ENCODE data around the gene GPR52.

The GPR52 gene

DNA sequence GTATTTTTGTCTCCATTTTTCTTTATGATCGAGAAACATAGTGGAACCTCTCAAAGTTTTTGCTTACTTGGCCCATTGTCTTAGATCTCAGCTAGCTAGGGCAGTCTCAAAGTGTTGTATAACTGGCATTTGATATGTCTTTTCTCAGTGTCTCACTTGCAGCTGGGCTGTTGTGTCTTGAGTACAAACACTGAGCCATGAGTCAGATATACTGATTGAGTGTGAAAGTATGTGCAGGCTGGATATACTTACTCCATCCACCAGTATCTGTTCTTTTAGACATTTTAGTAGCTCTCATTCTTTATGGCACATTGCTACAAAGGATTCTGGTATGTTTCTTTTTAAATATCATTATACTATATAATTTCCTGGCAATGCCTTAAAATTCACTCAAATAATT is 14.3 kb upstream of the GPR52 start:
- Histone ChIP-seq H3K36me3 (ENCODE audit: control insufficient read depth in 2 of 2, insufficient read depth in 1 of 2, low read length in 2 of 2) (no peaks in the 10 kb centered on the region), H3K27ac (ENCODE audit: extremely low read depth, low read depth, low read length) (no peak overlapping the region), H3K9me3 (ENCODE audit: control insufficient read depth, insufficient read depth, low read depth, low read length) (no peaks in the 10 kb centered on the region), H3K4me1 (ENCODE audit: control insufficient read depth, insufficient read depth, low read length) (no peaks in the 10 kb centered on the region), H3K4me3 (ENCODE audit: low read depth, low read length) (no peak overlapping the region)
- TF ChIP-seq ZNF239 (tag by site-specific recombination; IDR thresholded peaks at IDR 0.05) (no peak), SP2 (tag by site-specific recombination; IDR thresholded peaks at IDR 0.05) (no peak)
- TF ChIP-seq, protein P1, sequence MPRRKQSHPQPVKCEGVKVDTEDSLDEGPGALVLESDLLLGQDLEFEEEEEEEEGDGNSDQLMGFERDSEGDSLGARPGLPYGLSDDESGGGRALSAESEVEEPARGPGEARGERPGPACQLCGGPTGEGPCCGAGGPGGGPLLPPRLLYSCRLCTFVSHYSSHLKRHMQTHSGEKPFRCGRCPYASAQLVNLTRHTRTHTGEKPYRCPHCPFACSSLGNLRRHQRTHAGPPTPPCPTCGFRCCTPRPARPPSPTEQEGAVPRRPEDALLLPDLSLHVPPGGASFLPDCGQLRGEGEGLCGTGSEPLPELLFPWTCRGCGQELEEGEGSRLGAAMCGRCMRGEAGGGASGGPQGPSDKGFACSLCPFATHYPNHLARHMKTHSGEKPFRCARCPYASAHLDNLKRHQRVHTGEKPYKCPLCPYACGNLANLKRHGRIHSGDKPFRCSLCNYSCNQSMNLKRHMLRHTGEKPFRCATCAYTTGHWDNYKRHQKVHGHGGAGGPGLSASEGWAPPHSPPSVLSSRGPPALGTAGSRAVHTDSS (tag by site-specific recombination; IDR thresholded peaks at IDR 0.05), result no peak
- TF ChIP-seq, protein P2, sequence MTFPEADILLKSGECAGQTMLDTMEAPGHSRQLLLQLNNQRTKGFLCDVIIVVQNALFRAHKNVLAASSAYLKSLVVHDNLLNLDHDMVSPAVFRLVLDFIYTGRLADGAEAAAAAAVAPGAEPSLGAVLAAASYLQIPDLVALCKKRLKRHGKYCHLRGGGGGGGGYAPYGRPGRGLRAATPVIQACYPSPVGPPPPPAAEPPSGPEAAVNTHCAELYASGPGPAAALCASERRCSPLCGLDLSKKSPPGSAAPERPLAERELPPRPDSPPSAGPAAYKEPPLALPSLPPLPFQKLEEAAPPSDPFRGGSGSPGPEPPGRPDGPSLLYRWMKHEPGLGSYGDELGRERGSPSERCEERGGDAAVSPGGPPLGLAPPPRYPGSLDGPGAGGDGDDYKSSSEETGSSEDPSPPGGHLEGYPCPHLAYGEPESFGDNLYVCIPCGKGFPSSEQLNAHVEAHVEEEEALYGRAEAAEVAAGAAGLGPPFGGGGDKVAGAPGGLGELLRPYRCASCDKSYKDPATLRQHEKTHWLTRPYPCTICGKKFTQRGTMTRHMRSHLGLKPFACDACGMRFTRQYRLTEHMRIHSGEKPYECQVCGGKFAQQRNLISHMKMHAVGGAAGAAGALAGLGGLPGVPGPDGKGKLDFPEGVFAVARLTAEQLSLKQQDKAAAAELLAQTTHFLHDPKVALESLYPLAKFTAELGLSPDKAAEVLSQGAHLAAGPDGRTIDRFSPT (tag by site-specific recombination; IDR thresholded peaks at IDR 0.05), result no peak
- ChIA-PET CTCF (interaction anchor here (0.5 kb wide), 1 partner anchor 59 kb away, joined by 3 read pairs; no protein-coding TSS in a partner anchor), POLR2A (no interaction called here)

DNA sequence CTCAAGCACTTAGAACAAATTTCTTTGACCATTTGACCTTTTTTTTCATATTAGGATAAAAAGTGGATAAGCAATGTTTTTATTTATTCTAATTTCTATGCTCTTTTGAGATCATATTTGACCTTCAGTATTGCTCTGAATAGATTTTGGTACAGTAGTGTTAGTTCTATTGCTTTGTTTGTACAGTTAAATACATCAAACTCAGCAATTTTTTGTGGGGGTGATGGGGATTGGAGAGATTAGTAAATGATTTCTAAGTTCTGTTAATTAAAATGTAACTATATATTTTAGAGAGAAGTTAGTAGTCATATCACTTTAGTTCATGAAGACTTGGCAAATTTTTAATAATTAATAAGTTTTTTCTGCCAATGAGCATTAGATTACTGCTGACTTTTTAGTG is 2.4 kb upstream of the GPR52 start:
- no peak for TF ChIP-seq ZSCAN16 (tag by site-specific recombination; IDR thresholded peaks at IDR 0.05)
- TF ChIP-seq HOXD13 (CRISPR knock-in tag; IDR thresholded peaks at IDR 0.05; ENCODE audit: borderline replicate concordance), result no peak
- TF ChIP-seq ZNF510 (tag by site-specific recombination; IDR thresholded peaks at IDR 0.05; ENCODE audit: insufficient replicate concordance), result no peak
- TF ChIP-seq ZBTB1 (tag by site-specific recombination; IDR thresholded peaks at IDR 0.05), result no peak
- TF ChIP-seq ZNF274 (IDR thresholded peaks at IDR 0.05; ENCODE audit: low read length), result no peak
- TF ChIP-seq ZNF274 (tag by site-specific recombination; IDR thresholded peaks at IDR 0.05; ENCODE audit: borderline replicate concordance), result no peak
- TF ChIP-seq SETDB1 (IDR thresholded peaks at IDR 0.05; ENCODE audit: insufficient read length, low read length), result no peak
- TF ChIP-seq ZNF529 (tag by site-specific recombination; IDR thresholded peaks at IDR 0.05; ENCODE audit: insufficient replicate concordance), result no peak
- TF ChIP-seq ZNF654 (tag by site-specific recombination; IDR thresholded peaks at IDR 0.05; ENCODE audit: low read depth), result no peak
- no peak for TF ChIP-seq GLI2 (tag by site-specific recombination; IDR thresholded peaks at IDR 0.05; ENCODE audit: borderline replicate concordance, low read depth)
- TF ChIP-seq, protein P3, sequence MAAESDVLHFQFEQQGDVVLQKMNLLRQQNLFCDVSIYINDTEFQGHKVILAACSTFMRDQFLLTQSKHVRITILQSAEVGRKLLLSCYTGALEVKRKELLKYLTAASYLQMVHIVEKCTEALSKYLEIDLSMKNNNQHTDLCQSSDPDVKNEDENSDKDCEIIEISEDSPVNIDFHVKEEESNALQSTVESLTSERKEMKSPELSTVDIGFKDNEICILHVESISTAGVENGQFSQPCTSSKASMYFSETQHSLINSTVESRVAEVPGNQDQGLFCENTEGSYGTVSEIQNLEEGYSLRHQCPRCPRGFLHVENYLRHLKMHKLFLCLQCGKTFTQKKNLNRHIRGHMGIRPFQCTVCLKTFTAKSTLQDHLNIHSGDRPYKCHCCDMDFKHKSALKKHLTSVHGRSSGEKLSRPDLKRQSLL (tag by site-specific recombination; IDR thresholded peaks at IDR 0.05), result no peak
- H3K27ac ChIP-seq (ENCODE audit: extremely low read depth, low read depth, low read length), result no peak overlapping the region
- CTCF ChIA-PET, result no interaction called here
- no peaks in the 10 kb centered on the region for H3K9me3 ChIP-seq (ENCODE audit: control insufficient read depth, insufficient read depth, low read depth, low read length)
- no peak overlapping the region for H3K4me3 ChIP-seq (ENCODE audit: low read depth, low read length)
- POLR2A ChIA-PET, result no interaction called here
- H3K36me3 ChIP-seq (ENCODE audit: control insufficient read depth in 2 of 2, insufficient read depth in 1 of 2, low read length in 2 of 2), result no peaks in the 10 kb centered on the region
- no peaks in the 10 kb centered on the region for H3K4me1 ChIP-seq (ENCODE audit: control insufficient read depth, insufficient read depth, low read length)

DNA sequence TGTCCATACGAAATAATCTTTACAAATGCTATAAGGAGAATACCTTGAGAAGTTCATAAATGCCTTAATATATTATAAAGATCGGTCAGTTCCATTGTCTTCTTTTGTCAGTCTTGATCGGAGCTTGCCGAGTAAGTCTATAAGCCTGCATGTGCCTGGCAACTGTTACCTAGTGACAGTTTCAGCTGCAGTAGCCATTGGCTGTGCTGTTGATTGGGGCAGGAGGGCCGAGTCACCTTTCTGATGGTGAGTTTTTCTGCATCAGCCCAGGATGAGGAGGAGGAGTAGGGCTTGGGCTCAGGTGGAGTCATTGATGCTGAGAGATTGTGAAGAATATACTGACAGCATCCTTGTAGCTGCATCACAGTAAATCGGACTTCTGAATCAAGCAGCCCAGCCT is 1.9 kb upstream of the GPR52 start:
- ChIA-PET CTCF (no interaction called here), POLR2A (no interaction called here)
- H3K4me1 ChIP-seq (ENCODE audit: control insufficient read depth, insufficient read depth, low read length), result no peaks in the 10 kb centered on the region
- H3K36me3 ChIP-seq (ENCODE audit: control insufficient read depth in 2 of 2, insufficient read depth in 1 of 2, low read length in 2 of 2), result no peaks in the 10 kb centered on the region
- TF ChIP-seq ZNF335 (tag by site-specific recombination; conservative IDR thresholded peaks at IDR 0.05) (no peak), MYNN (tag by site-specific recombination; IDR thresholded peaks at IDR 0.05; ENCODE audit: borderline replicate concordance) (no peak), MEIS1 (CRISPR knock-in tag; IDR thresholded peaks at IDR 0.05; ENCODE audit: borderline replicate concordance) (no peak), ZNF114 (tag by site-specific recombination; IDR thresholded peaks at IDR 0.05) (no peak), YY2 (tag by site-specific recombination; IDR thresholded peaks at IDR 0.05) (no peak), ZNF174 (tag by site-specific recombination; IDR thresholded peaks at IDR 0.05) (no peak)
- TF ChIP-seq, protein P4, sequence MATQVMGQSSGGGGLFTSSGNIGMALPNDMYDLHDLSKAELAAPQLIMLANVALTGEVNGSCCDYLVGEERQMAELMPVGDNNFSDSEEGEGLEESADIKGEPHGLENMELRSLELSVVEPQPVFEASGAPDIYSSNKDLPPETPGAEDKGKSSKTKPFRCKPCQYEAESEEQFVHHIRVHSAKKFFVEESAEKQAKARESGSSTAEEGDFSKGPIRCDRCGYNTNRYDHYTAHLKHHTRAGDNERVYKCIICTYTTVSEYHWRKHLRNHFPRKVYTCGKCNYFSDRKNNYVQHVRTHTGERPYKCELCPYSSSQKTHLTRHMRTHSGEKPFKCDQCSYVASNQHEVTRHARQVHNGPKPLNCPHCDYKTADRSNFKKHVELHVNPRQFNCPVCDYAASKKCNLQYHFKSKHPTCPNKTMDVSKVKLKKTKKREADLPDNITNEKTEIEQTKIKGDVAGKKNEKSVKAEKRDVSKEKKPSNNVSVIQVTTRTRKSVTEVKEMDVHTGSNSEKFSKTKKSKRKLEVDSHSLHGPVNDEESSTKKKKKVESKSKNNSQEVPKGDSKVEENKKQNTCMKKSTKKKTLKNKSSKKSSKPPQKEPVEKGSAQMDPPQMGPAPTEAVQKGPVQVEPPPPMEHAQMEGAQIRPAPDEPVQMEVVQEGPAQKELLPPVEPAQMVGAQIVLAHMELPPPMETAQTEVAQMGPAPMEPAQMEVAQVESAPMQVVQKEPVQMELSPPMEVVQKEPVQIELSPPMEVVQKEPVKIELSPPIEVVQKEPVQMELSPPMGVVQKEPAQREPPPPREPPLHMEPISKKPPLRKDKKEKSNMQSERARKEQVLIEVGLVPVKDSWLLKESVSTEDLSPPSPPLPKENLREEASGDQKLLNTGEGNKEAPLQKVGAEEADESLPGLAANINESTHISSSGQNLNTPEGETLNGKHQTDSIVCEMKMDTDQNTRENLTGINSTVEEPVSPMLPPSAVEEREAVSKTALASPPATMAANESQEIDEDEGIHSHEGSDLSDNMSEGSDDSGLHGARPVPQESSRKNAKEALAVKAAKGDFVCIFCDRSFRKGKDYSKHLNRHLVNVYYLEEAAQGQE (tag by site-specific recombination; IDR thresholded peaks at IDR 0.05), result no peak
- TF ChIP-seq, protein P5, sequence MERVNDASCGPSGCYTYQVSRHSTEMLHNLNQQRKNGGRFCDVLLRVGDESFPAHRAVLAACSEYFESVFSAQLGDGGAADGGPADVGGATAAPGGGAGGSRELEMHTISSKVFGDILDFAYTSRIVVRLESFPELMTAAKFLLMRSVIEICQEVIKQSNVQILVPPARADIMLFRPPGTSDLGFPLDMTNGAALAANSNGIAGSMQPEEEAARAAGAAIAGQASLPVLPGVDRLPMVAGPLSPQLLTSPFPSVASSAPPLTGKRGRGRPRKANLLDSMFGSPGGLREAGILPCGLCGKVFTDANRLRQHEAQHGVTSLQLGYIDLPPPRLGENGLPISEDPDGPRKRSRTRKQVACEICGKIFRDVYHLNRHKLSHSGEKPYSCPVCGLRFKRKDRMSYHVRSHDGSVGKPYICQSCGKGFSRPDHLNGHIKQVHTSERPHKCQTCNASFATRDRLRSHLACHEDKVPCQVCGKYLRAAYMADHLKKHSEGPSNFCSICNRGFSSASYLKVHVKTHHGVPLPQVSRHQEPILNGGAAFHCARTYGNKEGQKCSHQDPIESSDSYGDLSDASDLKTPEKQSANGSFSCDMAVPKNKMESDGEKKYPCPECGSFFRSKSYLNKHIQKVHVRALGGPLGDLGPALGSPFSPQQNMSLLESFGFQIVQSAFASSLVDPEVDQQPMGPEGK (tag by site-specific recombination; IDR thresholded peaks at IDR 0.05), result no peak
- H3K27ac ChIP-seq (ENCODE audit: extremely low read depth, low read depth, low read length), result no peak overlapping the region
- H3K4me3 ChIP-seq (ENCODE audit: low read depth, low read length), result no peak overlapping the region
- no peaks in the 10 kb centered on the region for H3K9me3 ChIP-seq (ENCODE audit: control insufficient read depth, insufficient read depth, low read depth, low read length)
